A549 treated with ZK216348 at 1 μM for 4 hours (cell line): ENCODE measurements around the gene GSTA4. TPM values are rescaled to one million over a fixed set of nuclear protein-coding genes. Genes with fewer than 3 reads are reported as not detected.

Experiments
- total RNA-seq: library from RNA; stranded (reverse); fragments of 200-300 nt; extraction: Qiagen RNA extraction; gene quantifications from 5 replicates; pipeline ENCODE4 v1.2.3, GENCODE V29; 2022; ENCODE audit warnings: low read depth

GSTA4 gene, protein sequence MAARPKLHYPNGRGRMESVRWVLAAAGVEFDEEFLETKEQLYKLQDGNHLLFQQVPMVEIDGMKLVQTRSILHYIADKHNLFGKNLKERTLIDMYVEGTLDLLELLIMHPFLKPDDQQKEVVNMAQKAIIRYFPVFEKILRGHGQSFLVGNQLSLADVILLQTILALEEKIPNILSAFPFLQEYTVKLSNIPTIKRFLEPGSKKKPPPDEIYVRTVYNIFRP
- total RNA-seq, result 7.3 to 9.4 TPM (median 8.0 TPM) in 5 replicates

DNA sequence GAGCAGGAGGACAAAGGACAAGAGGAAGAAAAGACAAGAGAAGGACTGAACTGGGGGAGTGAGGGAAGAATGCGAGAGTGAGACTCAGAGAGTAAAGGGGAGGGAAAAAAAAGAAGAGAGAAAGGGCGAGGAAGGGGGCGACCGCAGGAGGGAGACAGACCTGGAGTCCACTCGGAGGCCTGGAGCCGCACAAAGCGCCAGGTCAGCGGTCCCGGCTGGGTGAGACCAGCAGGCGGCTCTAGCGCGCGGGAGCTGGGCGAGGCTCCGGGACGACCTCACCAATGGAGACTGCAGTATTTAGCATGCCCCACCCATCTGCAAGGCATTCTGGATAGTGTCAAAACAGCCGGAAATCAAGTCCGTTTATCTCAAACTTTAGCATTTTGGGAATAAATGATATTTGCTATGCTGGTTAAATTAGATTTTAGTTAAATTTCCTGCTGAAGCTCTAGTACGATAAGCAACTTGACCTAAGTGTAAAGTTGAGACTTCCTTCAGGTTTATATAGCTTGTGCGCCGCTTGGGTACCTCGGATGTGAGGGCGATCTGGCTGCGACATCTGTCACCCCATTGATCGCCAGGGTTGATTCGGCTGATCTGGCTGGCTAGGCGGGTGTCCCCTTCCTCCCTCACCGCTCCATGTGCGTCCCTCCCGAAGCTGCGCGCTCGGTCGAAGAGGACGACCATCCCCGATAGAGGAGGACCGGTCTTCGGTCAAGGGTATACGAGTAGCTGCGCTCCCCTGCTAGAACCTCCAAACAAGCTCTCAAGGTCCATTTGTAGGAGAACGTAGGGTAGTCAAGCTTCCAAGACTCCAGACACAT lies at the start of gene GSTA4:
TSS of gene GSTA4 (minus strand) at position 196 of the 824 bp plus-strand sequence. CDS start 1,041 bp downstream, outside the sequence.

Other genes starting within 250 kb of the GSTA4 start
- 0.21 to 0.24 TPM in 2 of 5 replicates, not detected in the others for gene GSTA2, start 231.8 kb downstream of the GSTA4 start, total RNA-seq
- gene GSTA1, start 191.5 kb downstream of the GSTA4 start, total RNA-seq, result not detected in 5 replicates
- not detected in 5 replicates for gene GSTA5, start 154.5 kb downstream of the GSTA4 start, total RNA-seq
- not detected in 5 replicates for gene GSTA3, start 85.6 kb downstream of the GSTA4 start, total RNA-seq
- 1.4 to 3.0 TPM (median 2.5 TPM) in 5 replicates for gene CILK1, start 66.5 kb upstream of the GSTA4 start, total RNA-seq
- gene FBXO9, start 70.1 kb upstream of the GSTA4 start, total RNA-seq, result 30.3 to 35.6 TPM (median 34.9 TPM) in 5 replicates
- 0.08 TPM in 1 of 5 replicates, not detected in the others for gene GCM1, start 153.6 kb upstream of the GSTA4 start, total RNA-seq